RWPE1 (cell line): ENCODE measurements around the gene IL20RA.

Source experiments
- CTCF ChIA-PET: fragments of 350-600 bp; sonication (Branson Sonifier 250); formaldehyde crosslinking; extraction: SDS; loops from one replicate; lab custom pipeline; 2021; lab: Yijun Ruan, JAX
- POLR2A ChIA-PET: fragments of 400-600 bp; formaldehyde crosslinking; extraction: SDS; loops from one replicate; lab custom pipeline; 2020; ENCODE audit warnings: antibody characterized with exemption; ENCODE audit not compliant: low non-redundant PET; lab: Yijun Ruan, JAX
- DNase-seq: peaks from one replicate; pipeline ENCODE4 v3.0.0; 2012; ENCODE audit warnings: low spot score
- H3K27ac ChIP-seq: fragments of 450-650 bp; 2 replicates; pipeline ENCODE4 v1.5.1; 2017
- TF ChIP-seq, protein P1 (sequence below): fragments of 450-650 bp; conservative IDR thresholded peaks from 2 replicates; pipeline ENCODE4 v1.5.1; 2017; ENCODE audit warnings: low read depth, mild to moderate bottlenecking

Gene IL20RA

DNA sequence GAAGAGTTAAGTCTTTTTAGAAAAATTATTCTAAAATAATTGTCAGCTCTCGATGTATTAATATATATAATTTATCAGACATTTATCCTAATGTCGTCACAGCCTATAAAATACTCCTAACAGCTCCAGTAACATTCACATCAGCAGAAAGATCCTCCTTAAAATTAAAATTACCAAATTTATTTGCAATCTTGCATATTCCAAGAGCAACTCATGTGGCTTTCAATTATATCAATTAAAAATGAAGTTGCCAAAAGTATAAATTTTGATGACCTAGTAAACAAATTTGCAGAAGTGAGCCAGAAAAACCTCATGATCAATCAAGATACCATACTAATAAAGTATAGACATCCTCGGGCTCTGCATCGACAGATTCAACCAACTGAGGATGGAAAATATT is 60.2 kb downstream of the IL20RA start:
- TF ChIP-seq, protein P1, sequence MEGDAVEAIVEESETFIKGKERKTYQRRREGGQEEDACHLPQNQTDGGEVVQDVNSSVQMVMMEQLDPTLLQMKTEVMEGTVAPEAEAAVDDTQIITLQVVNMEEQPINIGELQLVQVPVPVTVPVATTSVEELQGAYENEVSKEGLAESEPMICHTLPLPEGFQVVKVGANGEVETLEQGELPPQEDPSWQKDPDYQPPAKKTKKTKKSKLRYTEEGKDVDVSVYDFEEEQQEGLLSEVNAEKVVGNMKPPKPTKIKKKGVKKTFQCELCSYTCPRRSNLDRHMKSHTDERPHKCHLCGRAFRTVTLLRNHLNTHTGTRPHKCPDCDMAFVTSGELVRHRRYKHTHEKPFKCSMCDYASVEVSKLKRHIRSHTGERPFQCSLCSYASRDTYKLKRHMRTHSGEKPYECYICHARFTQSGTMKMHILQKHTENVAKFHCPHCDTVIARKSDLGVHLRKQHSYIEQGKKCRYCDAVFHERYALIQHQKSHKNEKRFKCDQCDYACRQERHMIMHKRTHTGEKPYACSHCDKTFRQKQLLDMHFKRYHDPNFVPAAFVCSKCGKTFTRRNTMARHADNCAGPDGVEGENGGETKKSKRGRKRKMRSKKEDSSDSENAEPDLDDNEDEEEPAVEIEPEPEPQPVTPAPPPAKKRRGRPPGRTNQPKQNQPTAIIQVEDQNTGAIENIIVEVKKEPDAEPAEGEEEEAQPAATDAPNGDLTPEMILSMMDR, result no peak
- no peak overlapping the region for H3K27ac ChIP-seq
- ChIA-PET CTCF (no interaction called here), POLR2A (no interaction called here)
- no peak for DNase-seq

DNA sequence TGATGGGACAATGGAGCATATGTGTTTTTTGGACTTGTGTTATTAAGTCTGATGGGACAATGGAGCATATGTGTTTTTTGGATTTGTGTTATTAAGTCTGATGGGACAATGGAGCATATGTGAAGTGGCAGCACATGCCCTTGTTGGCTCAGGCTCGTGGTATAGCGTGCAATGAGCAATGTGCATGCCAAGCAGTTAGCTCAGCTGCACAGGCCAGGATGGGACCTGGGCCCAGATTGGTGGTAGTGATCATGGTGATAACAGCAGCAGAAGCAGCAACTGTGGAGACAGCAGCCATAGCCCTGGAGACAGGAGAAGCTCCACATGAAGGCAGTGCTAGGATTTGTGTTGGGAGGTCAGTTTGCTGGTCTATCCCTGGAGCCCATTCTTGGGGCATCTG is 61.1 kb downstream of the IL20RA start:
- ChIA-PET CTCF (interaction anchor here (0.6 to 1.4 kb wide), 2 partner anchors 30 to 191 kb away, joined by 4 to 9 read pairs; partner anchors contain the start of gene MAP3K5), POLR2A (no interaction called here)
- no peak for DNase-seq
- H3K27ac ChIP-seq, result no peak overlapping the region
- TF ChIP-seq, protein P1, result no peak

DNA sequence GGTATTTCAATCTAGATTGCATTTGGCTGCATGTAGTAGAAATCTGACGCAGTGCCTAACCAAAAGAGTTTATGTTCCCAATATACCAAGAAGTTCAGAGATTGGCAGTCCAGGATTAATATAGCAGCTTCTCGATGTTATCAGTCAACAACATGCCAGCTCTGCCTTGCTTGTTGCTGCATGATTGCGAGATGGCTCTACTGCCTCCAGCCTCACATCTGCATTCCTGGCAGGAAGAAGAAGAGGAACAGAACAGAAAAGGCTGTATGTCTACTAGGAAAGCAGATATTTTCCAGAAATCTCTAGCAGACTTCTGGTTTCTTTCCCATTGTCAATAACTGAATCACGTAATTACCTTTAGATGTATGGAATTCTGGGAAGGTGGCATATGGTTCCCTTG is 61.8 kb downstream of the IL20RA start:
- TF ChIP-seq, protein P1, result no peak
- DNase-seq, result no peak
- ChIA-PET CTCF (interaction anchor here (1.4 kb wide), 1 partner anchor 31 kb away, joined by 9 read pairs; no protein-coding TSS in a partner anchor), POLR2A (no interaction called here)
- H3K27ac ChIP-seq, result no peak overlapping the region

DNA sequence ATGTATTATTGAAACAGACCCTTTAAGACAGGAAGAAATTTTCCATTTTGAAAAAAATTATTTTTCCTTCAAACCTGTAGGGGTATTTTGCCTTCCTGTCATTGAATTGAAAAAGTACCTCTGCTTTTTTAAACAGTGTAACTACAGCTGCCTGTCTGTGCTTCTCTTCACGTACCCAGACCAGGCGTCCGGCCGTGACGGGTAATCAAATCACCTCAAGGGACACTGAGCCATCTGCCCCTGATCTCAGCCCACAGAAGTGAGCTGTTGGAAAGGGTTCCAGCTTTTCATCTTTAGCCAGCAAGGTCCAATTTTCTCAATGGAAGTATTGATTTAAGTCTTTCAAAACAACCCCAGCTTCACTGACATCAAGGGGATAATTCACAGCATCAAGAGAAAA is 64.7 kb downstream of the IL20RA start:
- TF ChIP-seq, protein P1, result no peak
- H3K27ac ChIP-seq, result no peak overlapping the region
- CTCF ChIA-PET, result no interaction called here
- POLR2A ChIA-PET, result no interaction called here
- DNase-seq, result no peak

DNA sequence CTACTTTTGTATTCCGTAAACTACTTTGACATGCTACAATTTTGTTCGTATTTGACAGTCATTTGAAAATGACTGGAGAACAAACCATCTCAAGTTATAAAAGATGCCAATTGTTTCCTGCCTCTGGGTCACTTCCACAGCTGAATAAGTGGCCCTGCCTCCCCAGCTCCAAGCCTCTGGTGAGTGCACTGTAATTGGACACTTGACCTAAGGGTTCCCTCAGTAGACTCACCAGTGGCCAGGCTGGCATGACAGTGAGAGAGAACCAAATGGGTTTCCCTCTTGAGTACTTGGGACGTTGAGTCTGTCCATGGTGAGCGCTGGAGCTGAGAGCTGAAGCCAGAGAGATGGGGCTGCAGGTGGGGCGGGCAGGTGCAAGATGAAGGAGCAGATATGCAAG is 65.6 kb downstream of the IL20RA start:
- no peak for DNase-seq
- no peak overlapping the region for H3K27ac ChIP-seq
- ChIA-PET CTCF (no interaction called here), POLR2A (no interaction called here)
- TF ChIP-seq, protein P1, result no peak

DNA sequence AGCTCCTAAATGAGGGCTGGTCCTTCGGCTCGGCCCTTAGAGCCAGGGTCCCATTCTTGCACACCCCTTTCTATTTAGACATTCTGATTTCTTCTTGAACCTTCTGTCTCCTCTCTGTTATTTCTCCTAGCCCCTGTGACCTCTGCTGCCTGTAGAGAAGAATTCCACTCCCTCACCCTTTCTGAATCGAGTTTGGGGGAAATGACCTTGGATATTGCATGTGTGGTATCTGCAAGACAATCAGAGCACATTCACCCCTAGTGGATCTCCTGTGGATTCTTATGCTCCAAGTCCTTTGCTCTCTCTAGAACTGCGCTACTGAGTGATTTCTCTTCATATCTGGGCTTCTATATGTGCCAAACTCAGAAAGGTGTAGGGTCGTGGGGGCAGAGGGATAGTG is 67.7 kb downstream of the IL20RA start:
- no peak for DNase-seq
- CTCF ChIA-PET, result no interaction called here

More for the DNA sequence above, 67.7 kb downstream of the IL20RA start:
- no peak overlapping the region for H3K27ac ChIP-seq
- POLR2A ChIA-PET, result no interaction called here
- TF ChIP-seq, protein P1, result no peak
